ENCODE data around the gene SCO2.

- TF ChIP-seq CTCF (IDR thresholded peaks at IDR 0.05; ENCODE audit: borderline replicate concordance, extremely low read depth, low read length, poor library complexity, severe bottlenecking) (peak; percentile 94), EZH2 (IDR thresholded peaks at IDR 0.05; ENCODE audit: borderline replicate concordance, low read depth, low read length, severe bottlenecking) (no peak)
These were observed 37.4 kb upstream of the SCO2 start, which contains the start of gene SYCE3 for GRCh38 chr22:50562523-50563412.

Data from DND-41 (cell line).